Measurements from ENCODE around the gene ZSCAN2. TPM values are rescaled to one million over a fixed set of nuclear protein-coding genes. Genes with fewer than 3 reads are reported as not detected.
A peak's percentile ranks its signal among the peaks of the same experiment; 100 is the strongest.
"Not testable (repeated sequence)": the region's sequence is repeated elsewhere in the genome, so short reads cannot be mapped to it uniquely, and the experiment has no call there.

ZSCAN2 gene
- total RNA-seq, 1 experiment from 2014 or later: 6.4 TPM

DNA sequence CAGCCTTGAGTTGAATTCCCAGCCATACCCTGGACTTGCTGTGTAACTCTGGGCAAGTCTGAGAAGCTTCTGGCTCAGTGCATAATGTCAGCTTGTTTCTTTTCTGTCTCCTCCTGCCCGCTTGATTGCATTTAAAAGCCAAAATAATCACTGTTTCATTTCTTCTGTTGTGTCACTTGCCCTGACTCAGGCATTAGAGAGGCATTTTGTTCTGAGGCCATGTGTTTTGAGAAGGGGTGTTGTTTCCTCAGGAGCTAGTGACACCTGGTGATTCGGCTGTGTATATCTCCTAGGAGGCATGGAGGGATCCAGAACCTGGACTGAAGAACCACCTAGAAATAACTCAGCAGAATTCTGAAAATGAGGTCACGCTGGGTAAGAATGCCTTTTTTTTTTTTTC lies 37.3 kb downstream of the ZSCAN2 start:
- no peak for DNase-seq (ENCODE audit: low read depth)

DNA sequence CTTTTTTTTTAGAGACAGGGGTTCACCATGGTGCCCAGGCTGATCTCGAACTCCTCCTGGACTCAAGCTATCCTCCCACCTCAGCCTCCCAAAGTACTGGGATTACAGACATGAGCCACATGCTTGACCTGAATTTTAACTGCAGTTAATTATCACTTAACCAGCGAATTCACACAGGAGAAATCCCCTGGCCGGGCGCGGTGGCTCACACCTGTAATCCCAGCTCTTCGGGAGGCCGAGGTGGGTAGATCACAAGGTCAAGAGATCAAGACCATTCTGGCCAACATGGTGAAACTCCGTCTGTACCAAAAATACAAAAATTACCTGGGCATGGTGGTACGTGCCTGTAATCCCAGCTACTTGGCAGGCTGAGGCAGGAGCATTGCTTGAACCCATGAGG lies 41.1 kb downstream of the ZSCAN2 start:
- DNase-seq (ENCODE audit: low read depth): not testable (repeated sequence)

DNA sequence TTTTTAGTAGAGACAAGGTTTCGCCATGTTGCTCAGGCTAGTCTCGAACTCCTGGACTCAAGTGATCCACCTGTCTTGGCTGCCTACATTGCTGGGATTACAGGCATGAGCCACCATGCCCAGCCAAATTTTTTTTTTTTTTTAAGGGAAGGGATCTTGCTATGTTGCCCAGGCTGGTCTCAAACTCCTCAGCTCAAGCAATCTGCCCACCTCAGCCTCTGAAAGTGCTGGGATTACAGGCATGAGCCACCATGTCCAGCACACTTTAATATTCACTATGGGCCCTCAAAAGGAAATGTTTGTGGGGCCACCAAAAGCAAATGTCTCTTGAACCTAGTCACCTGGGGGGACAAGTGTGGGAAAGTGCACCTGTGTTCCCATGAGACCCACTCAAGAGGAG lies 41.8 kb downstream of the ZSCAN2 start:
- DNase-seq (ENCODE audit: low read depth): not testable (repeated sequence)

DNA sequence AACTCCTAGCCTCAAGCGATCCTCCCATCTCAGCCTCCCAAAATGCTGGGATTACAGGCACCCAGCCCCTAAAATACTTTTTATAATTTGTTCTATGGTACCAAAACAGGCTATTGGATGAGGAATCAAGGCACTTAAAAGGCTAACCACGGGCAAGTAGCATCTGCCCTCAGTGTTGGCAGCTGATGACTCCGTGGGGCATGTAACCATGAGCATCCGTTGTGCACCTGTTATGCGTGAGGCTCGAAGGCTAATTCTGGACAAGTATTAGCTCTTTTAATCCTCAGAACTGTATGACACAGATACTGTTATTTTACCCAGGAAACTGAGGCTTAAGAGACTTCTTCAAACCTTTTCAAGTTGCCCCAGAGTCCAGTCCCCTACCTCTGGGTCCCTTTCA lies 43.0 kb downstream of the ZSCAN2 start:
- no peak for DNase-seq (ENCODE audit: low read depth)

DNA sequence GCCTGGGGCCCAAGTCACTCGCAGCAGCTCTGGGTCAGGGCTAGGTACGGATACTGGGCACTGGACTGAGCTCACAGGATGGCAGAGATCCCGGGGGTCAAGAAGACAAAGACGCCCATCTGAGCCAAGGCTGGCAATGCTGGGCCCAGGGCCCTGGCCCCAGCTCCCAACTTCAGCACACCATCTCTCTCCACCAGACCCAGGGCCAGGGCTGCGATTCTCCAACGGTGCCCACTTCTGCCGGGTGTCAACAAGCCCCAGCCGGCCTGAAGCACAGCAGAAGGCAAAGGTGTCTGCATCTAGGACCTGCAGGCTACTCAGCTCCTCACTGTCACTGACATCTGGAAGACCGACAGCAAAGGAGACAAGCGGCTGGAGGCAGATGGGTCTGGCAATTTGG lies 44.7 kb downstream of the ZSCAN2 start:
- no peak for DNase-seq (ENCODE audit: low read depth)

DNA sequence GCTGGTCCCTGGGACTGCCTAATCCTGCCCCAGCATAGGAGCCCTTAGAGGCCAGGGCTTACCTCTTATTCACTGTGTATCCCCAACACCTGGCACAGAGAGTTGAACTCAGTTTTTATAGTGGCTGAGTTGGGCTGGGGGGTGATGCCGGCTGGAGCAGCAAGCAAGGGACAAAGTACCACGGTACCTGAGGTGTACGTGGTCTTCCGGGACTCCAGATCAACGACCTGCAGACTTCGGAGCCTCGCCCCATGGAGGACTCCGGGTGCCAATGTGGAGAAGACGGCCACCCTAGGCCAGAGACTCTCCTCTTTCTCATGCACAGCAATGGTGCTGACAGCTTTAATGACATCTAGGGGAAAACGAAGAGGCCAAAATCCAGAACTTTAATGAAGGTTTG lies 45.2 kb downstream of the ZSCAN2 start:
- DNase-seq (ENCODE audit: low read depth): no peak

DNA sequence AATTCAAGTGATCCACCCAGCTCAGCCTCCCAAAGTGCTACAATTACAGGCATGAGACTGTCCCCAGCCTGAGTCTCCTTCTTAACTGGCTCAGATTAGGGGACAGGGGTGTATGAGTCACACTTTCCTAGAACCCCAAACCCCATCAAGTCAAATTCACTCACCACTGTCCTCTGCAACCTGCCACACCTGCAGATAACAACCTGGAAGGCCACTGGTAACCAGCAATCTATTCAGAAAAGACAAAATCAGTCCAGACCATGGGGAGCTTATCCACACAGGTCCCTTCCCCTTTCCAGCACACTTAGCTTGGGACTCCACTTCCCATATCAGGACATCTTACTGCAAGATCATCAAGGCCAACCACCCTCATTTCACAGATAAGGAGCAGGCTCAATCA lies 46.9 kb downstream of the ZSCAN2 start:
- no peak for DNase-seq (ENCODE audit: low read depth)

DNA sequence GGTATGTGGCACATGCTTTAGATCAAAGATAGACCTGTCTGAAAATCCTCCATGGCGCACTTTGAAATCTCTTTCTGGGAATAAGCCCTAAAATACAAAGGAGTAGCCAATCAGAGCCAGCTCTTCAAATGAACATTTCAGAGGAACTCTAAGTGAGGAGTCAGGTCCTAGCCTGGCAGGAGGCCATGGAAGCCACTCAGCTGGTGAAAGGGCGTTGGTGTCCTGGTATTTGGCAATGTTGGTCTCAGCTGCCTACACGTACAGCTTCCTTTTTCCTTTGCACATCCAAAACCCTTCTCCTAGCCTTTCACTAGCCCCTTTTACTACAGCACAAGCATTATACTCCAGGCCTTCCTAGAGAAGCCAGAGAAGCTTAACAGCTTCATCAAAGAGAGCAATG lies 47.7 kb downstream of the ZSCAN2 start:
- DNase-seq (ENCODE audit: low read depth): no peak

DNA sequence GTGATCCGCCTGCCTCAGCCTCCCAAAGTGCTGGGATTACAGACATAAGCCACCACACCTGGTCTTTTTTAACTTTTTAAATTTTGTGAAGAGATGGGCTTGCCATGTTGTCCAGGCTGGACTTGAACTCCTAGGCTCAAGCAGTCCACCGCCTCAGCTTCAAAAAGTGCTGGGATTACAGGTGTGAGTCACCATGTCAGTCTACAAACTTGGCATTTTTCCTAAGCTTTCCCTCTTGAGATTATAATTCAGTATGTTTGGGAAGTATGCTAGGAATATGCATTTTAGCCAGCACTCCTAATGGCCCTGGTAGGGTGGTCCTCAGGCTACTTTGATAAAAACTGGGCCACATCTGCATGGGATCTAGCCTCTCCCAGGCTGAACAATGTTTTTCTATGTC lies 48.9 kb downstream of the ZSCAN2 start:
- no peak for DNase-seq (ENCODE audit: low read depth)

DNA sequence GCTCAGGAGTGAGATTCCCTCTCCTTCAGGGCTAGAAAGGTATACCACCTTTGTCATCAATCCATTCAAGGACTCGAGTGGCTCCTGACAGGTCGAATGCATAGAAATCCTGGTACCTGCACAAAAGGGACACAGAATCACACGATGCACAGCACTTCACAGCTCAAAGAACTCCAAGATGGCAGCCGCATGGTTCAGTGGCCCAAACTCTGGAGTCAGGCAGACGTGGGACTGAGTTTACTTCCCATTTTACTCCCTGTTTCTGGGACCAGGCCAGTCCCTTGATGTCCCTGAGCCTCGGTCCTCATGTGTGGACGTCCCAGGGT lies 52.7 kb downstream of the ZSCAN2 start:
- DNase-seq (ENCODE audit: low read depth): no peak

DNA sequence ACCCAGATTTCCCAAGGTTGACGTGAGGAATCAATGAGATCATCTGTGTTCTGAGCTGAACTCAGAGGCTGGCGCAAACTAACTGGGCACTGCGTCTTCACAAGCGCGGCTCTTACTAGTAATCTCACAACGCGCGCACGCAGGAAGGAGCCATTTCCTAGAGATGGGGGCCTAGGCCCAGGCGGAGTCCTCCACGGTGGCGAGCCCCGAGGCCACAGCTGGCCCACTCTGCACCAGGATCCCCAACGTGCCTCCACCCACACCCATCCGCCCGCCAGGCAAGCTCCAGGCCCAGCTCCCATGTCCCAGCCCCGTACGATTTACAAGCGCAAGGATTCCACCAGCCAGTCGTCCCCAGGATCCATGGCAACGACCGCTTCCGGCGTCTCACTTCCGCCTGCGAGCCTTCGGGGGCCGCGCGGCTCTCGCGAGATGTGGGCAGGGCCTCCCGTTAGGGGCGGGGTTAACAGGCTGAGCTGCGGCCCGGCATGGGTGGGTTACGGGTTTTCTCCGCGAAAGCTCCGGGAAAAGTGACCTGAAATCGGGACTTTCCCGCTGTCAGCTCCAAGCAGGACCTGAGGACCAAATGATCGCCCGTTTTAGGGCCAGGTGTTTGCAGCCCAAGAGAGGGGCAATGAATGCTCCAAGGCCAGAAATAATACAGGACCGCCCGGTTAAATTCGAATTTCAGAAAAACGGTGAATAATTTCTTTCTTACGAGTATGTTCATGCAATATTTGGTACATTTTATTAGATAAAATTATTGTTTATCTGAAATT lies 53.3 kb downstream of the ZSCAN2 start, which contains the start of gene WDR73:
Gene WDR73, minus strand, starts transcription at position 374 of the 779 bp plus-strand sequence. Its CDS starts 9 bp downstream, at position 365.
- DNase-seq (ENCODE audit: low read depth): peak; percentile 90

DNA sequence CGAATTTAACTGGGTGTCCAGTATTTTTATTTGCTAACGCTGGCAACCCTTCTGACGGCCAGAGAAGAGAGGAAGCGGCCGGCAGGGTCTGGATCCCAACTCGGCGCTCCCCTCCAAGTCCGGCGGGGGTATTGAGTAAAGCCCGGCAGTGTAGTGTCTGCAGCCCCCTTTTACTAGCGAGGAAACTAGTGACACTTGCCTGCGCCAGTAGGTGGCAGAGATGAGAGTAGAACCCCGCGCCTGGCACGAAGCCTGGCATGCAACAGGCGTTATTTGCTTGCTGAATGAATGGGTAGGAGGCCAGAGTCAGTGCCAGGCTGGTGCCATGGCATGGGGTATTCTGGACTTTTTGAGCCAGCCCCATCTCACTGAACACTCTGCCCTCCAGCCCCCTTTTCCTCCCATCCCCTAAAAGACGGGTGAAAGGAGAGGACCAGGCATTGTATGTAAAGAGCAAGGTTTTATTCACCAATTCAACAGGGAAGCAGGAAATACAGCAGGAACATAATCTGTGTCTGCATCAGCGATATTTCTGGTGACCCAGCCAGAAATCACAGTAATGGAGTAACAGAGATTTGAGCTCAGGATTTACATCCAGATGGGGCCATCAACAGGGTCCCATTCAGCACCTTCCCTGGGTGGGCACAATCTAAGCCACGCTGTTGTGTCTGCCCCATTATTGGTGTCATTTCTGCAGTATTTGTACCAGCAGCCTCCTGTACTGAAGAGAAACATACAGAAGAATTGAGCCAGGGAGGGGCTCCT lies 54.1 kb downstream of the ZSCAN2 start:
- DNase-seq (ENCODE audit: low read depth): peak; percentile 73

DNA sequence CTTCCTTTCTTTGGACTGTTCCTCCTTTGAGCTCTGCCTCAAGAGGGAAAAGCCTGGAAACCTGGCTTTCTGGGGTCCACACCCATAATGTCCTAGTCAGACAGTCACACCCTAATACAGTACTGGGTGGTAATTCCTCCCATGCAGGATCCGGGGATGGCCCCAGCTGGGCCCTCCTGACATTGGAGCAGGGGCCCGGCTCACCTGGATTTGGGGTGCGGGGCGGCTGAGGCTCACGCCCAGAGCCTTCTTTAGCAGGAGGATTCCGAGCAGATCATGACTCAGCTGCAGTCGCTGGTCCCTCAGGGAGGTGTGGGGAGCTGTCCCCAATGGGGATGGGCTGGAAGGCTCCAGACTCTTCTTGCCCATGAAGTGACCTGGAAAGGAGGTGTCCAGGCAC lies 56.2 kb downstream of the ZSCAN2 start:
- no peak for DNase-seq (ENCODE audit: low read depth)

DNA sequence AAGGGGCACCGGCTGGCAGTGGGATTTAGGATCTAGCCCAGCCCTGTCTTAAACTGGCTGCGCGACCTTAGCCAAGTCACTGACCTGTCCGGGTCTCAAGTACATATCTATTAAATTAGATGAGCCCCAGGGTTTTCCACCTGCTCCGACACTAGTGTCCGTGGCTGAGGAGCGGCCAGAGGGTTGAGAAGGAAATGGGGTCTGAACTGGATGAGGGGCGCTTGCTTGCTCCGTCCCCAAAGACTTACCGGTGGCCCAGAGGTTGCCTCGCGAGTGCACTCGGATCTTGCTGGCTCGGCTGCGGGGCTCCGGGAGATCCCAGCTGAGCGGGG lies 56.9 kb downstream of the ZSCAN2 start:
- no peak for DNase-seq (ENCODE audit: low read depth)

DNA sequence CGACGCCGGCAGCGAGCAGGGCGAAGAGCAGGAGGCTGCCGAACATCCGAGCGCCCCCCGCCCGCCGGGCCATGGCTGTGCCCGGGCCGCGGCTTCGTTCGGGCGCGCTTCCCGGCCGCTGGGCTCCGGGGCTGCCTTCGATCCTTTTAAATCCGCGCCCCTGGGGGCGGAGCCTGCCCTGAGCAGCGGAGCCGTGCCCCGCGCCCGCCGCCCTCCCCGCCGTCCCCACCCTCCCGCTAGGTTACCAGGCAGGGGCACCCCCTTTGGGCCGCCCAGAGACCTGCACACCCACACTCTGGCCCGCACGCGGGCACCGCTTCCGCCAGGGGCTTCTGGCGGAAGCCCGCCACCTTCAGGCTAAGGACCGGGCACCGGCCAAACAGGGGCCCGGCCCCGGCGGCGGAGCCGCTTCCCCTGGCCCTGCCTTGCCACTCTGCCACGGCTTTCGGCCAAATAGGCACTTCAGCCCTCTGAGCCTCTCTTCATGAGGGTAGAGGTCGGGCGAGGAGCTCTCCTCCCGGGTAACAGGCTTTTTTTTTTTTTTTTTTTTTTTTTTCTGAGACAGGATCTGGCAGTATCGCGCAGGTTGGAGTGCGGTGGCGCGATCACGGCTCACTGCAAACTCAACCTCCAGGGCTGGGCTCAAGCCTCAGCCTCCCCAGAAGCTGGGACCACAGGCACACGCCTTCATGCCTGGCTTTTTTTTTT lies 57.4 kb downstream of the ZSCAN2 start, which contains the start of gene NMB:
Gene NMB, minus strand, starts transcription at position 120 of the 708 bp plus-strand sequence. Its CDS starts 47 bp downstream, at position 73.
- DNase-seq (ENCODE audit: low read depth): peak; percentile 77

DNA sequence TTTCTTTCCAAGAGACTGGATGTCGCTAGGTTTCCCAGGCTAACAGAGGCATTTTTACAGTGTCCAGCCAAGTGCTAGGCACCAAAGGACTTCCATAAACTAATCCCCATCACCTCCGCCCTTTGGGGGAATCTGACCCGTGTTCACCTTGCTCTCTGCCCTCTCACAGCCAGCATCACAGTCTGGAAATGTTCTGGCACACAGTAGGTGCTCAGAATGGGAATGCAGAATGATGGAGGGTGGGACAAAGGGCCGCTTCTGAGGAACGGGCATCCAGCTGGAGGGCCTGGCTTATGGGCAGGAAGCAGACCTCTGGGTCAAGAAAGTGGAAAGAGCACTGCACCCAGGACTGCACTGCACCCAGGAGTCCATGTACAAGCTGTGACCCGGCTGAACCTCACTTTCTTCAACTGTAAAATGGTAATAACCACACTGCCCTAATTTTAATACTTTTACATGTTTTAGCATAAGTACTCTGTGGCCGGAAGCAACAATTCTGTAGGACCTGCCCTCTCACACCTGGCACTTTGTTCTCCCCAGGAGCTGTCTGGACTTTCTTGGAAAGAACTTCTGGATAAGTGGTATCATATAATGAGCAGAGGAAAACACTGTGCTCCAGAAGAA lies 58.1 kb downstream of the ZSCAN2 start:
- no peak for DNase-seq (ENCODE audit: low read depth)

DNA sequence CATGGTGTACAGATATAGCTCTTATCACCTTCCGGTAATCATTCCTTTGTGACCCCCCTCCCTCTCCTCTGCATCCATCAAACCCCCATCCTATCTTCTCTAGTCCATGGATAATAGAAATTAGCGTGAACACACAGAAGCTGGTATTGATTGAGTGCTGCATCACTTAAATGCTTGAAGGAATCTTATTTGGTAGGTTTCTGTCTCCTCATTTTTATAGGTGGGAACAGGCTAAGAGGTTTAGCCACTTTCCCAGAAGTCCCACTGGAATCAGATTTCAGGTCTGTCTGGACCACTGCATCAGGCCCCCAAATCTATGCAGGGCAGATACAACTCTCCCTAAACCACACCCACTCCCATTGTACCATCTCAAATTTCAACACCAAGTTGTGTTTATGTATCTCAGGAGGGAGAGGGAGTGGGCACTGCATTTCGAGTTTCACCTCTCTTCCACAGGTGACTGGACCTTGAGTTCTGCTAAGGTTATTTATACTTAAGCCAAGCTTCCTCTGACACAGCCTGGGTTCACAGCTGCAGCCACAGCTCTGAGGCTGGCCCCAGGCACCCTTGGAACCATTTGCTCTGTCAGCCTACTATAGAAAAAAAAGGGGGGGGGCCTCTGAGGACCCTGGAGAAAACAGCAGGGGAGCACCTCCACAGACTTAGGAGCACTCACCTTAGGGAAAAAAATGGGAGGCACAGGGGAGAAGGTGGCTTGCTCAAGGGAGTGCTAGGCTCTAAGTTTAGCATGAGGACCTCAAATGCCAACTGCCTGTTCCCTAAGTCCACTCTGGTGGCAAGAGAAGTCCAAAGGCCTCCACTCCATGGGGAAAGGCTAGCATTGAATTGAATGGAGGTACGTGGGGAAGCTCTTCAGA lies 59.3 kb downstream of the ZSCAN2 start:
- DNase-seq (ENCODE audit: low read depth): no peak

DNA sequence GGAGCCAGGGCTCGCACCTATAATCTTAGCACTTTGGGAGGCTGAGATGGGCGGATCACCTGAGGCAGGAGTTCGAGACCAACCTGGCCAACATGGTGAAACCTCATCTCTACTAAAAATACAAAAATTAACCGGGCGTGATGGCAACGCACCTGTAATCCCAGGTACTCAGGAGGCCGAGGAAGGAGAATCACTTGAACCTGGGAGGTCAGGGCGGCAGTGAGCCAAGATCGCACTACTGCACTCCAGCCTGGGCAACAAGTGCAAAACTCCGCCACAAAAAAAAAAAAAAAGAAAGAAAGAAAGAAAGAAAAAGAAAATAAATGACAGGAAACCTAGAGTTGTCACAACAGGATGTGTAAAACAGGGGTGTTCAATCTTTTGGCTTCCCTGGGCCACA lies 60.2 kb downstream of the ZSCAN2 start:
- DNase-seq (ENCODE audit: low read depth): no peak

DNA sequence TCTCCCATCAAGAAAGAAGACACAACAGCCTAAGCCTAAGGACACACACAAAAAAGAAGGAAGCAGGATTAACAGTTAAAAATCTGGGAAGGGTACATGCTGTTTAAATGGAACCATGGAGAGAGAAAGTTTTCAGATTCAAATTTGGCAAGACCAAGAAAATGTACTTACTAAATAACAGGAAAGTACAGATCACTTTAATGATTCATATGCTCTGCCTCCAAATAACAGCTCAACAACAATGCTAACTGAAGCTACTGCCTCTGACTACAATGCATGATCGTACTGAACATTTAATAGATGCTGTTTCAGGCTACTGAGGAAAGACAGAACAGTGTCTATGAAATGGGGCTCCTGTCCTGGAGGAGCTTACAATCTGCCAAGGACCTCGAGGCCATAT lies 65.6 kb downstream of the ZSCAN2 start:
- DNase-seq (ENCODE audit: low read depth): no peak

DNA sequence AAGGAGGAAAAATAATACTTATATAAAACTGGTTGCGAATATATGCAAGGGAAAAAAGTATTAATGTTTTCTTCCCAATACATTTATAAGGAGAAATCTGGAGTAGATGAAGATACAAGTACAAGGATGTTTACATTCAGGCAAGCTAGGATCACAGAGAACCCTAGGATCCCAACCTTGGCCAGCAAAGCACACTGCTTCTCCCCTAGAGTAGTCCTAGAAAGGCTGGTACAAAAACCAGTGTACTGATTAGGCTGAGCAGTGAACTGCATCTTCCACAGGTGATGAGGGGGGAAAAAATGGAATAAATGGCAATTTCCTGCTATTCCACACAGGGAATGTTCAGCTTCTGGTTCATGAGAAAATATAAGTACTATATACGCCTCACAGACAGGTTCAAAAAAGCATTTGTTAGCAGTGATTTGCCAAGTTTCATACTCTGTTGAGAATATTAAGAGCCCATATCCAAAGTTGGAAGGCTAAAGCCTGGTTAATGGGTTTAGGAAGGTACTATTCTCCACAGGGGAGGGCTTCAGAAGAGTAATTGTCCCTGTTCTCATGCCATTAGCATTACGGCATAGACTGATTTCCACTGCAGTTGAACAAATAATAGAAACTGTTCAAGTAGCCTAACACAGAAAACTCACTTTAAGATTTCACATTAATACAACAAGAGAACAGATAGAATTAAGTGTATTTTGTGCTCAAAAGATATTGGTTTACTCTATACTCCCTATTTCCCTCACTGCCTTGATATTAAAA lies 67.6 kb downstream of the ZSCAN2 start:
- no peak for DNase-seq (ENCODE audit: low read depth)
